Central memory CD8-positive, alpha-beta T cell (primary cell): ENCODE data around the gene GPR179.
"Not testable (repeated sequence)": the region's sequence is repeated elsewhere in the genome, so short reads cannot be mapped to it uniquely, and the experiment has no call there.

ENCODE experiments used
- ATAC-seq: fragments of 150-1000 bp; cut with Tn5 transposase; replicated peaks from 2 replicates; pipeline ENCODE4 v1.10.0; 2022; ENCODE audit warnings: mild to moderate bottlenecking, moderate FRiP score, moderate number of reproducible peaks; ENCODE audit not compliant: poor library complexity, severe bottlenecking; ENCODE audit errors: extremely low read depth
- DNase-seq, 2 donors: peaks; one replicate each; pipeline ENCODE4 v3.0.0; 2021; ENCODE audit warnings: low spot score in 2 of 2
- H3K27ac Mint-ChIP-seq: one replicate; pipeline ENCODE4 v1.8.0; 2022; ENCODE audit warnings: low read depth, mild to moderate bottlenecking, moderate library complexity, mixed read lengths
- H3K27me3 Mint-ChIP-seq: one replicate; pipeline ENCODE4 v1.8.0; 2022; ENCODE audit warnings: mixed read lengths
- H3K36me3 Mint-ChIP-seq: one replicate; pipeline ENCODE4 v1.8.0; 2022; ENCODE audit warnings: mild to moderate bottlenecking, moderate library complexity, mixed read lengths; ENCODE audit not compliant: insufficient read depth
- H3K4me1 Mint-ChIP-seq: one replicate; pipeline ENCODE4 v1.8.0; 2022; ENCODE audit warnings: mixed read lengths
- H3K4me3 Mint-ChIP-seq: one replicate; pipeline ENCODE4 v1.8.0; 2022; ENCODE audit warnings: mild to moderate bottlenecking, moderate library complexity, mixed read lengths
- H3K9me3 Mint-ChIP-seq: one replicate; pipeline ENCODE4 v1.8.0; 2022; ENCODE audit warnings: mixed read lengths

The GPR179 gene

DNA sequence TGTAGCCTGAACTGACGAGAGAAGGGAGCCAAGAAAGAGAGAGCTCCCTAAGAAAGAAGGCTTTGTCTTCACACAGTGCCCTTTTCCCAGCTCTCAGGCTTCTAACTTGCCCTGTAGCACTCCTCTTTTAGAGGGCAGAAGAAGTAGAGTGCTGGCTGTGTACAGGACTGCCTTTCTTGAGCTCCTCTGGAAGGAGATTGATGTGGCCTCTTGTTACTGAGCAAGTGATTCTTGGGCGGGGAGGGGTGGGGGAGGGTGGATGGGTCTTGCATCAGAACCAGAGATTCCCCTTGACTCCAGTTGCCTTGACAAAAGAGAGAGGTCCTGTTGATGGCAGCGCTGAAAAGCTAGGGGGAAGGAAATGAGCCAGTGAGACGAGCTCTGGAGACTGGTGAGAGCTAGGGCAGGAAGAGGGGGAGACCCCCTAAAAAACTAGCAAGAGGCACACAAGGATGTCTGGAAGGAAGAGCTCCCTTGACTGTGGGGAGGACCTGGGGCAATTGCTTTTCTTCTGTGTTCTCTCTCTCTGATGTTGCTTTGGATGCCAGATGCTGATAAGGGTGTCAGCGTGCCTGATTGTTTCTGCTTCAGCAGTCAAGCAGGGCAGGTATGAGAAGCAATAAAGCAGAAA, 18.4 kb downstream of the GPR179 start:
- Mint-ChIP-seq H3K27ac (no peak overlapping the region), H3K36me3 (peaks cover 13% of the 10 kb centered on the region), H3K27me3 (peaks cover 18% of the 10 kb centered on the region), H3K4me1 (no peaks in the 10 kb centered on the region), H3K4me3 (no peak overlapping the region), H3K9me3 (no peaks in the 10 kb centered on the region)
- DNase-seq = no peak
- ATAC-seq = no peak

DNA sequence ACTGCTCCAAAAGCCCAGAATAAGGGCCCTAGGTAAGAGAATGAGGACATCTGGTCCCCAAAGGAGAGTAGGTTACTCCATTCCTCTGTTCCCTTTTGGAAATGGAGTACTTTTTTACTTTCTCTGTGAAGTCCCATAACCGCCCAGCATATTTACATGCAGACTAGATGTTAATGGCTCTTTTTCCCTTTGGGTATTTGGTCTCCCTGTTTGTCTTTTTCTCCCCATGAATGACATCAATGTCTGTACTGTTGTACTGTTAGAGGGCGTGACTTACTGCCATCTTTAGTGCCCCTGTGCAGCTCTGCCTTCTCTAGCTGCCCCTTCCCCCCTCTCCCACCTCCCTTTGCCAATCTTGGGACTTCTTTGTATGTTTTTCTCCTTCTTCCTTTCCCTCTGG, 19.0 kb downstream of the GPR179 start:
- Mint-ChIP-seq H3K9me3 (no peaks in the 10 kb centered on the region), H3K27me3 (peaks cover 13% of the 10 kb centered on the region), H3K4me1 (no peaks in the 10 kb centered on the region), H3K4me3 (no peak overlapping the region), H3K36me3 (peaks cover 14% of the 10 kb centered on the region), H3K27ac (no peak overlapping the region)
- ATAC-seq (no peak), DNase-seq (no peak)

DNA sequence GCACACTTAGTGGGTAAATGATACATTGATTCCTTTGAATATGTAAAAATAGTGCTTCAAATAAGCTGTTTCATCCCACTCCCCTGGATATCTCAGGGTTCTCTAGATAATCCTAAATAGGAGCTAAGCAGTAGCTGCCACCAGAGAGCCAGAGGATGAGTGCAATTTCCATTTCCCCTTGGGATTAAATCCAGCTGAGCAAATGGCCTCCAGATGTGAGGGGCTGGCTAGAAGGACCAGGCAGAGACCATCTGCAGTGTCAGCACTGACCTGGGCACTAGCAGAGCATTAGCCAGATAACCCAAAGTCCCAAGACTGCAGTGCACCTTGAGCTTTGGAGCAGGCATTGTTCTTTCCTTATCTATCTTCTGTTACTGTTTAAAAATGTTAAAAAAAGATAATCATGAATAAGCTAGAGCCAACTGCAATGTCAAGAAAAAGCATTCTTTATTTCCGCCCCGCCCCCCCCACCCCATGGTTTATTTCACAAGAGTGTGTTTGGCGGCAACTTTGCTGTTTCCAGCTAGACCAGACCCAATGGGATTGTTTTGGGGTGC, 19.5 kb downstream of the GPR179 start:
- Mint-ChIP-seq H3K9me3 (no peaks in the 10 kb centered on the region), H3K36me3 (peaks cover 14% of the 10 kb centered on the region), H3K27ac (no peak overlapping the region), H3K4me1 (no peaks in the 10 kb centered on the region), H3K4me3 (no peak overlapping the region), H3K27me3 (peaks cover 7% of the 10 kb centered on the region)
- no peak for ATAC-seq
- no peak for DNase-seq

DNA sequence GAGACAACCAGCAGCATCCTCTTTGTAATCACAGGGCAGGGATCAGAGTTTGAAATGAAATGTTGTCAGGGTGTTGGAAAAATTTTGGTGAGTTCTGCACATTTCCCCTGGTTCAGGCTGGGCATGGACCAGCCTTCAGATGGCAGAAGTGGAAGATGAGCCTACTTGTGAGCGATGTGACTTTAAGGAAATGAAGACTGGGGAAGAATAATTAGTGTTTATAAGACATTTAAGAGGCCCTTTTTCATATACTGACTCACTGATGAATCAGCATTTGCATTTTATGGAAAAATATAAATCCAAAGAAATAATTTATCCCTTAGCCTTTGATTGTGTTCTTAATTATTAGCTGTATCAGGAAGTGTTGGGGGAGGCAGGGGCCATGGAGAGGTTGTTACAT, 20.9 kb downstream of the GPR179 start:
- Mint-ChIP-seq H3K27ac (no peak overlapping the region), H3K4me3 (no peak overlapping the region), H3K9me3 (no peaks in the 10 kb centered on the region), H3K4me1 (no peaks in the 10 kb centered on the region), H3K36me3 (peaks cover 14% of the 10 kb centered on the region), H3K27me3 (no peaks in the 10 kb centered on the region)
- DNase-seq (no peak), ATAC-seq (no peak)

DNA sequence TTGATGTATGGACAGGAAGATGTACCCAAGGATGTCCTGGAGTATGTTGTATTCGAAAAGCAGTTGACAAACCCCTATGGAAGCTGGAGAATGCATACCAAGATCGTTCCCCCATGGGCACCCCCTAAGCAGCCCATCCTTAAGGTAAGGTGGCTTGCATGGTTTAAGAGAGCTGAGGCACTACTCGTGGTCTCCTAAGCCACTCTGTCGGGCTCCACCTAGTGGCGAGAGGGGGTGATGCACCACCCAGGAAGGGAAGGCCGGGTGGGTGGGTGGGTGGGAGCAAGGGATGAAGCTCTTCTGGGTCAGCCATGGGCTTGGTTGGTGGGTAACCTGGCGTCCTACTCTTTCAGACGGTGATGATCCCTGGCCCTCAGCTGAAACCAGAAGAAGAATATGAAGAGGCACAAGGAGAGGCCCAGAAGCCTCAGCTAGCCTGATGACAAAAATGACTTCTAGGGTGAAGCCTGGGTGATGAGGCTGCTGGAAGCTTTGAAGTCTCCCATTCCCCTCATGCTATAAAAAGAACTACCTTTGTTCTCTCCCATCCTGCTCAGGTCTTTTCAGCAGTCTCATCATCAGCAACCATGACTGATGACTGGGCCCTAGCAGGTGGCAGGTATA, 21.5 kb downstream of the GPR179 start:
- Mint-ChIP-seq H3K4me3 (no peak overlapping the region), H3K4me1 (no peaks in the 10 kb centered on the region), H3K36me3 (peaks cover 16% of the 10 kb centered on the region), H3K9me3 (no peaks in the 10 kb centered on the region), H3K27ac (no peak overlapping the region), H3K27me3 (no peaks in the 10 kb centered on the region)
- DNase-seq (peak; percentile 47 to 53), ATAC-seq (peak; percentile 64)

DNA sequence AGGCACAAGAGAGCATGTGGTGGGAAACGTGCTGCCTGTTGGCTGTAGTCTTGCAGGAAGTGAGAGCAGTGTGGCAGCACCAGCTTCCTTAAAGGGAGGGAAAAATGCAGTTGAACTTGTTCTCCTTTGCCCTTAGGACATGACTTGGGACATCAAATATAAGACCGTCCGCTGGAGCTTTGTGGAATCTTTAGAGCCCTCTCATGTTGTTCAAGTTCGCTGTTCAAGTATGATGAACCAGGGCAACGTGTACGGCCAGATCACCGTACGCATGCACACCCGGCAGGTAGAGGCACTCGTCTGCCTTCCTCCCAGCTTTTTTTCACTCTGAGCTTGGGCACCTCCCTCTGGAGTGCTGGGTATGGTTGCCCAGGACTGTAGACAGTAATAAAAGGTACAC, 23.3 kb downstream of the GPR179 start:
- no peak overlapping the region for H3K27ac Mint-ChIP-seq
- no peak for ATAC-seq
- H3K4me1 Mint-ChIP-seq = no peaks in the 10 kb centered on the region
- H3K9me3 Mint-ChIP-seq = no peaks in the 10 kb centered on the region
- H3K27me3 Mint-ChIP-seq = no peaks in the 10 kb centered on the region
- no peak overlapping the region for H3K4me3 Mint-ChIP-seq
- H3K36me3 Mint-ChIP-seq = peaks cover 23% of the 10 kb centered on the region
- no peak for DNase-seq

DNA sequence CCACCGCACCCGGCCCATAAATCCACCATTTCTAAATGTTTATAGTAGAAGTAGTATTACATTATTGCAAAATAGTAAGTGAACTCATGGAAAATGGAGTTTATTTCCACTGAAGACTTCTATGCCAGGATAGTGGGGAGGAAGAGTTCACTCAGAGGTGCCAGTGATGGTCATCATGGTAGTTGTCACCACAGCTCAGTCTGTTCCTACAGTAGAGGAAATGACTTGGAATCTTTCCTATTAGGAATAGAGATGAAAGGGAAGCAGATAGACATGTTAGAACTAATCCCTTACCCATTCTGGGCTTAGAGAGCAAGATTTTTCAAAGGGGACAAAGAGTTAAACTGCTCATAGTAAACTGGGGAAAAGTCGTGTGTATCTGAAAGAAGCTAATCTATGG, 26.7 kb downstream of the GPR179 start:
- H3K4me3 Mint-ChIP-seq = no peak overlapping the region
- H3K4me1 Mint-ChIP-seq = no peaks in the 10 kb centered on the region
- no peaks in the 10 kb centered on the region for H3K27me3 Mint-ChIP-seq
- H3K27ac Mint-ChIP-seq = no peak overlapping the region
- peaks cover 27% of the 10 kb centered on the region for H3K36me3 Mint-ChIP-seq
- no peaks in the 10 kb centered on the region for H3K9me3 Mint-ChIP-seq
- ATAC-seq (no peak), DNase-seq (no peak)

DNA sequence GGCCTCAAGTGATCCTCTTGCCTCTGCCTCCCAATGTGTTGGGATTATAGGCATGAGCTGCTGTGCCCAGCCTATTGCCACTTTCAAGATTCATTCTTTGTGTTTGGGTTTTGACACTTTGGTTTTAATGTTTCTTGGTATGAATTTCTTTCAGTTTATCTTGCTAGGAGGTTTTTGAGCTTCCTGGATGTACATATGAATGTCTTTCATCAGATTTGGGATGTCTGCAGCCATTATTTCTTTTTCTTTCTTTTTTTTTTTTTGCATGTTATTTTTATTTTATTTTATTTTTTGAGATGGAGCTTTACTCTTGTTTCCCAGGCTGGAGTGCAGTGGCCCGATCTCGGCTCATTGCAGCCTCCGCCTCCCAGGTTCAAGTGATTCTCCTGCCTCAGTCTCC, 28.3 kb downstream of the GPR179 start:
- no peak for DNase-seq
- no peaks in the 10 kb centered on the region for H3K27me3 Mint-ChIP-seq
- no peak overlapping the region for H3K4me3 Mint-ChIP-seq
- no peaks in the 10 kb centered on the region for H3K9me3 Mint-ChIP-seq
- peaks cover 28% of the 10 kb centered on the region for H3K36me3 Mint-ChIP-seq
- ATAC-seq = no peak
- no peaks in the 10 kb centered on the region for H3K4me1 Mint-ChIP-seq
- no peak overlapping the region for H3K27ac Mint-ChIP-seq

DNA sequence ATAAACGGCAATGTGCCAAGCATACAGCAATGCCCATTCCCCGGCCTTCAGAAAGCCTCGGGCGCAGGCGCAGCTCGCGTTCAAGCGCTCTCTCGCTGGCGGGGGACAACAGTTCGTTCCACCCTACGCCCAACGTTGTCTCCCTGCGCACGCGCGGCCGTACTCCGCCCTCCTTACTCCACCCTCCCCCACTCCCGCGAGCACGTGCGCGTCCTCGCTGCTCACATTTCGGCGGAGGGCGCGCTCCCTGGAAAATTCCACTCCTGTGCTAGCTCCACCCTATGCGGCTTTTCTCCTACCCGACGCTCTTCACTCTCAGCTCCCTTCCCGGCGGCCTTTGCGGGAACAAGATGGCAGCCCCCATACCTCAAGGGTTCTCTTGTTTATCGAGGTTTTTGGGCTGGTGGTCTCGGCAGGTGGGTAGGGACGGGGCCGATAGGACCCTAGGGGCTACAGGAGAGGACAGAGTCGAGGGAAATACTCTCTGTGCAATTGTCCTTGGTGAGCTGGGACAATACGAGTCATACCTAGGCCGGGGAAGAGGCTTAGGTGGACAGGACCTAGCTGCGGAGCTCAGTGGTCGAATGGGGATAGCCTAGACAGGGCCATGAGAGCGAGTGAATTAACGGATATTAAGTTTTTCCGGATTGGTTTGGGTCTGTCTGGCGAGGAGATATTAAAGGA, 46.8 kb downstream of the GPR179 start, which contains the start of gene MRPL45:
TSS of gene MRPL45 (plus strand) at position 335 of the 684 bp plus-strand sequence. CDS start at position 351, 16 bp downstream.
- Mint-ChIP-seq H3K27ac (peak within 1 kb of the TSS; percentile 83), H3K4me3 (peak within 1 kb of the TSS; percentile 80), H3K36me3 (peaks cover 25% of the 10 kb centered on the region)
- DNase-seq = peak; percentile 85 to 94
- peak; percentile 94 for ATAC-seq
- not testable (repeated sequence) for H3K4me1 Mint-ChIP-seq, H3K27me3 Mint-ChIP-seq, H3K9me3 Mint-ChIP-seq

DNA sequence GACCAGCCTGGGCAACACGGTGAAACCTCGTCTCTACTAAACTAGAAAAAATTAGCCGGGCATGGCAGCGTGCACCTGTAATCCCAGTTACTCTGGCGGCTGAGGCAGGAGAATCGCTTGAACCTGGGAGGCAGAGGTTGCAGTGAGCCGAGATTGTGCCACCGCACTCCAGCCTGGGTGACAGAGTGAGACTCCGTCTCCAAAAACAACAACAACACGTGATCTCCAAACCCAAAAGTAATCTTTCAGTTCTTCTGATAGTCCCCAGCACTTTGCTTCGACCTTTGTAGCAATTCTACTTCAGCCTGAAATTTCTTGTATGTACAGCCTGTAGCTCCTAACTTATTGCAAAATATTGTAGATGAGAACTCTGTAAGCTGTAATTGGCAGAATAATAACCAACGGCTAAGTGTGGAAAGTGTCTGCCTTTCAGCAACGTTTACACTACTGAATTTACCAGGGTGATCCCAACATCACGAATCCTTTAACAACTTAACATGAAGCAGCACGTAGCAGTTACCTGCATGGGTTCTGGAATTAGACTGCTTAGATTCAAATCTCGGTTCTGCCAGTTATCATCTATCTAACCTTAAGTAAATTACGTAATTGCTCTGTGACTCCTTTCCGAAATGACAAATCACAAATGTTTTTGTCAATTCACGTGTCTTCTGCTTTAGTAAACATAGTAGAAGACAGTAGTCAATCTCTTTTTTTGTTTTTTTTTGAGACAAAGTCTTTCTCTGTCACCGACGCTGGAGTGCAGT, 48.0 kb downstream of the GPR179 start:
- ATAC-seq, H3K9me3 Mint-ChIP-seq, DNase-seq, H3K27me3 Mint-ChIP-seq, H3K4me1 Mint-ChIP-seq, H3K27ac Mint-ChIP-seq: not testable (repeated sequence)
- H3K4me3 Mint-ChIP-seq = peak overlapping the region; percentile 80
- peaks cover 18% of the 10 kb centered on the region for H3K36me3 Mint-ChIP-seq

DNA sequence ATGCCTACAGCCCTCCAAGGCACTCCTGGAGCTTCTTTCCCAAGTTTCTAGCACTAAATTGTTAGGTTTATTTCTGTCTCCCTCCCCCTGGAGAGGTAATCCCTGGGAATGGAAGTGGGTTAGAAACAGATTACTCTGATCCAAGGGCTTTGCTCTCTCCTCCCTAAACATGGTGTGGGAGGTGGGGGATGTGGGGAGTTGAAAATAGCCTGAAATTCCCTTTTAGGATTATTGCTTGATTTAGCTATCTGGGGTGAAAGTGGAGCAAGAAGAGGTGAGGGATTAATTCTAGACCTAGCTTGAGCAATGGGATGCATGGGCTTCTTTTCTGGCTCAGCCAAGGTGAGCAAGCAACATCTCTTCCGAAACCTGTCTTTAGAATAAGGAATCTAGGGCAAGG, 54.0 kb downstream of the GPR179 start:
- H3K9me3 Mint-ChIP-seq, H3K36me3 Mint-ChIP-seq, H3K27me3 Mint-ChIP-seq, H3K4me3 Mint-ChIP-seq, H3K27ac Mint-ChIP-seq, ATAC-seq, H3K4me1 Mint-ChIP-seq, DNase-seq: not testable (repeated sequence)

DNA sequence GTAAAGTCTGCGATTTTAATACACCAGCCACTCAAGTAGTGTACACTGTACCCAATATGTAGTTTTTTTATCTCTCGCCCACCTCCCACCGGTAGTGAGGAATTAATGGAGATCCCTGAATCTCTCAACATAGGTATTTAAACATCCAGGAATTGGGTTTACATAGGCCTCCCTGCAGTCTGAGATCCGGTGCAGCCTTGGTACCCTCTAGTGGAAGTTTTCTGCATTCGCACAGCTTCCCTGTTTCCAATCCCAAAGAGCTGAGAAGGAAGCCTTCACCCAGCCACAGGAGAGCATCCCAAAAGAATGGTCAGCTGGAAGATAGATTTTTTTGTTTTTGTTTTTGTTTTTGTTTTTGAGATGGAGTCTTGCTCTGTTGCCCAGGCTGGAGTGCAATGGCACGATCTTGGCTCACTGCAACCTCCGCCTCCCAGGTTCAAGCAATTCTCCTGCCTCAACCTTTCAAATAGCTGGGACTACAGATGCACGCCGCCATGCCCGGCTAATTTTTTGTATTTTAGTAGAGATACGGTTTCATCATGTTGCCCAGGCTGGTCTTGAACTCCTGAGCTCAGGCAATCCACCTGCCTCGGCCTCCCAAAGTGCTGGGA, 55.4 kb downstream of the GPR179 start:
- H3K27me3 Mint-ChIP-seq, DNase-seq, H3K27ac Mint-ChIP-seq, H3K4me3 Mint-ChIP-seq, ATAC-seq, H3K9me3 Mint-ChIP-seq, H3K4me1 Mint-ChIP-seq, H3K36me3 Mint-ChIP-seq: not testable (repeated sequence)
